ENCODE measurements around the gene PRIMA1. TPM values are rescaled to one million over a fixed set of nuclear protein-coding genes. Genes with fewer than 3 reads are reported as not detected.

Gene PRIMA1
- total RNA-seq, 1 experiment from 2014 or later, result 0.26 TPM

DNA sequence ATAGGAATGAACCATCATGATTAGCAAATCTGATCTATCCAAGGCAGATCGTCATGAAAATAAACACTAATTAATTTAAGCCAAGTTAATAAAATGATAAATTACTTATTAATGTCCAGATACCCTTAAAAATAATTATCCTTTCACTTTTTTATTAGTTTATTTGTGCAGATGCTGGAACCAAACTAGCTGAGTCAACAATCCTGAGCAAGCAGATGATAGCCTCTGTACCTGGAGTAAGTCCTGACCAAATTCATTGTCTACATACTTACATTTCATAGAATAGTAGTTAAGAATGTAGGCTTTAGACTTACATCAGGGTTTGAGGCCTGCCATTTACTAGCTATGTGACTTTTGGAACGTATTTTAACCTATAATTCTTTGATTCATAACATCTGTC, 105.8 kb downstream of the PRIMA1 start:
- no peak for ATAC-seq
- DNase-seq (ENCODE audit: low read depth, low spot score), result no peak
- no peak overlapping the region for H3K4me3 ChIP-seq (ENCODE audit: low read depth in 2 of 2, low read length in 2 of 2)
- intact Hi-C loops (cut with micrococcal nuclease; ENCODE audit: unreplicated experiment) (no loop called here), in situ Hi-C loops (cut with HindIII; ENCODE audit: low pct_unique_long_range_greater_than_20kb, low sequenced_read_pairs) (no loop called here)
- no peaks in the 10 kb centered on the region for H3K9me3 ChIP-seq (ENCODE audit: control insufficient read depth, insufficient read depth, low read depth, low read length)
- TF ChIP-seq SIN3A (IDR thresholded peaks at IDR 0.05; ENCODE audit: borderline replicate concordance, insufficient read depth, low read depth, low read length) (no peak), TCF7L2 (IDR thresholded peaks at IDR 0.05; ENCODE audit: low read depth, low read length) (no peak), POLR2AphosphoS5 (IDR thresholded peaks at IDR 0.05; ENCODE audit: low read depth, low read length) (no peak), REST (IDR thresholded peaks at IDR 0.05; ENCODE audit: insufficient read depth in 1 of 2, low read depth in 2 of 2, low read length in 1 of 2) (no peak)
- TF ChIP-seq, protein P1, sequence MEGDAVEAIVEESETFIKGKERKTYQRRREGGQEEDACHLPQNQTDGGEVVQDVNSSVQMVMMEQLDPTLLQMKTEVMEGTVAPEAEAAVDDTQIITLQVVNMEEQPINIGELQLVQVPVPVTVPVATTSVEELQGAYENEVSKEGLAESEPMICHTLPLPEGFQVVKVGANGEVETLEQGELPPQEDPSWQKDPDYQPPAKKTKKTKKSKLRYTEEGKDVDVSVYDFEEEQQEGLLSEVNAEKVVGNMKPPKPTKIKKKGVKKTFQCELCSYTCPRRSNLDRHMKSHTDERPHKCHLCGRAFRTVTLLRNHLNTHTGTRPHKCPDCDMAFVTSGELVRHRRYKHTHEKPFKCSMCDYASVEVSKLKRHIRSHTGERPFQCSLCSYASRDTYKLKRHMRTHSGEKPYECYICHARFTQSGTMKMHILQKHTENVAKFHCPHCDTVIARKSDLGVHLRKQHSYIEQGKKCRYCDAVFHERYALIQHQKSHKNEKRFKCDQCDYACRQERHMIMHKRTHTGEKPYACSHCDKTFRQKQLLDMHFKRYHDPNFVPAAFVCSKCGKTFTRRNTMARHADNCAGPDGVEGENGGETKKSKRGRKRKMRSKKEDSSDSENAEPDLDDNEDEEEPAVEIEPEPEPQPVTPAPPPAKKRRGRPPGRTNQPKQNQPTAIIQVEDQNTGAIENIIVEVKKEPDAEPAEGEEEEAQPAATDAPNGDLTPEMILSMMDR (IDR thresholded peaks at IDR 0.05), result no peak
- BruUV-seq (replicated peaks), result no TSS peak
- H3K4me1 ChIP-seq (ENCODE audit: control insufficient read depth, insufficient read depth, low read length), result no peaks in the 10 kb centered on the region
- ChIA-PET POLR2A (no interaction called here), CTCF (no interaction called here)
- H3K27me3 ChIP-seq (ENCODE audit: control insufficient read depth, insufficient read depth, low read length), result peaks cover 9% of the 10 kb centered on the region
- H3K36me3 ChIP-seq (ENCODE audit: control insufficient read depth, insufficient read depth, low read length), result no peaks in the 10 kb centered on the region
- H3K27ac ChIP-seq (ENCODE audit: low read length), result no peak overlapping the region

- ATAC-seq (no peak), DNase-seq (ENCODE audit: low read depth, low spot score) (no peak)
- H3K9me3 ChIP-seq (ENCODE audit: control insufficient read depth, insufficient read depth, low read depth, low read length), result no peaks in the 10 kb centered on the region
- TF ChIP-seq SIN3A (IDR thresholded peaks at IDR 0.05; ENCODE audit: borderline replicate concordance, insufficient read depth, low read depth, low read length), result no peak
- TF ChIP-seq POLR2AphosphoS5 (IDR thresholded peaks at IDR 0.05; ENCODE audit: low read depth, low read length), result no peak
- TF ChIP-seq, protein P1 (IDR thresholded peaks at IDR 0.05), result no peak
- TF ChIP-seq TCF7L2 (IDR thresholded peaks at IDR 0.05; ENCODE audit: low read depth, low read length), result no peak
- no peak for TF ChIP-seq REST (IDR thresholded peaks at IDR 0.05; ENCODE audit: insufficient read depth in 1 of 2, low read depth in 2 of 2, low read length in 1 of 2)
- H3K27ac ChIP-seq (ENCODE audit: low read length), result no peak overlapping the region
- POLR2A ChIA-PET, result no interaction called here
- H3K4me3 ChIP-seq (ENCODE audit: low read depth in 2 of 2, low read length in 2 of 2), result no peak overlapping the region
- in situ Hi-C loops (cut with HindIII; ENCODE audit: low pct_unique_long_range_greater_than_20kb, low sequenced_read_pairs), result no loop called here
- no peaks in the 10 kb centered on the region for H3K27me3 ChIP-seq (ENCODE audit: control insufficient read depth, insufficient read depth, low read length)
- CTCF ChIA-PET, result no interaction called here
- no peaks in the 10 kb centered on the region for H3K36me3 ChIP-seq (ENCODE audit: control insufficient read depth, insufficient read depth, low read length)
- intact Hi-C loops (cut with micrococcal nuclease; ENCODE audit: unreplicated experiment), result no loop called here
- no peaks in the 10 kb centered on the region for H3K4me1 ChIP-seq (ENCODE audit: control insufficient read depth, insufficient read depth, low read length)
- BruUV-seq (replicated peaks), result no TSS peak
These were observed 111.8 kb downstream of the PRIMA1 start for GRCh38 chr14:93676416-93676958.

All from Panc1 (cell line).